ENCODE measurements around the gene ZRANB3.

The ZRANB3 gene

GRCh38 chr2:135252805-135253458, 278.1 kb downstream of the ZRANB3 start:
- DNase-seq (ENCODE audit: low read depth, low spot score), result no peak

GRCh38 chr2:135248611-135249010, 282.4 kb downstream of the ZRANB3 start:
- DNase-seq (ENCODE audit: low read depth, low spot score), result no peak

- DNase-seq (ENCODE audit: low read depth, low spot score), result no peak
Observed at GRCh38 chr2:135246711-135247270, 284.2 kb downstream of the ZRANB3 start.

GRCh38 chr2:135245071-135245470, 285.9 kb downstream of the ZRANB3 start:
- DNase-seq (ENCODE audit: low read depth, low spot score), result no peak

GRCh38 chr2:135238651-135239050, 292.4 kb downstream of the ZRANB3 start:
- DNase-seq (ENCODE audit: low read depth, low spot score), result no peak

GRCh38 chr2:135230150-135230549, 300.9 kb downstream of the ZRANB3 start:
- DNase-seq (ENCODE audit: low read depth, low spot score), result no peak

GRCh38 chr2:135227386-135227785, 303.6 kb downstream of the ZRANB3 start:
- DNase-seq (ENCODE audit: low read depth, low spot score), result no peak

- no peak for DNase-seq (ENCODE audit: low read depth, low spot score)
Observed at GRCh38 chr2:135226961-135227360, 304.1 kb downstream of the ZRANB3 start.

GRCh38 chr2:135225781-135226180, 305.2 kb downstream of the ZRANB3 start:
- no peak for DNase-seq (ENCODE audit: low read depth, low spot score)

- no peak for DNase-seq (ENCODE audit: low read depth, low spot score)
Observed at GRCh38 chr2:135219226-135219625, 311.8 kb downstream of the ZRANB3 start.

- DNase-seq (ENCODE audit: low read depth, low spot score), result no peak
Observed at GRCh38 chr2:135218426-135218825, 312.6 kb downstream of the ZRANB3 start.

GRCh38 chr2:135212757-135213156, 318.3 kb downstream of the ZRANB3 start:
- DNase-seq (ENCODE audit: low read depth, low spot score), result peak; percentile 12

- no peak for DNase-seq (ENCODE audit: low read depth, low spot score)
Observed at GRCh38 chr2:135208016-135208415, 323.0 kb downstream of the ZRANB3 start.

GRCh38 chr2:135203944-135204343, 327.1 kb downstream of the ZRANB3 start:
- no peak for DNase-seq (ENCODE audit: low read depth, low spot score)

- DNase-seq (ENCODE audit: low read depth, low spot score), result no peak
Observed at GRCh38 chr2:135202751-135203150, 328.3 kb downstream of the ZRANB3 start.

GRCh38 chr2:135198481-135198880, 332.5 kb downstream of the ZRANB3 start:
- DNase-seq (ENCODE audit: low read depth, low spot score), result no peak

- no peak for DNase-seq (ENCODE audit: low read depth, low spot score)
Observed at GRCh38 chr2:135190799-135191198, 340.2 kb downstream of the ZRANB3 start.

GRCh38 chr2:135189148-135189547, 341.9 kb downstream of the ZRANB3 start:
- DNase-seq (ENCODE audit: low read depth, low spot score), result no peak

- no peak for DNase-seq (ENCODE audit: low read depth, low spot score)
Observed at GRCh38 chr2:135187270-135187669, 343.7 kb downstream of the ZRANB3 start.

GRCh38 chr2:135186054-135186453, 345.0 kb downstream of the ZRANB3 start:
- no peak for DNase-seq (ENCODE audit: low read depth, low spot score)

- DNase-seq (ENCODE audit: low read depth, low spot score), result no peak
Observed at GRCh38 chr2:135183822-135184221, 347.2 kb downstream of the ZRANB3 start.

- no peak for DNase-seq (ENCODE audit: low read depth, low spot score)
Observed at GRCh38 chr2:135182601-135183000, 348.4 kb downstream of the ZRANB3 start.

GRCh38 chr2:135182190-135182589, 348.8 kb downstream of the ZRANB3 start:
- peak; percentile 1 for DNase-seq (ENCODE audit: low read depth, low spot score)

GRCh38 chr2:135179689-135180088, 351.3 kb downstream of the ZRANB3 start:
- no peak for DNase-seq (ENCODE audit: low read depth, low spot score)

All from iPS DF 19.7 (cell line).